ENCODE measurements around the gene TYW5. TPM values are rescaled to one million over a fixed set of nuclear protein-coding genes. Genes with fewer than 3 reads are reported as not detected.

TYW5 gene
- polyA plus RNA-seq, 1 of the 3 experiments (the other 2 are of a cell fraction) = 3.6 TPM

GRCh38 chr2:199966405-199966804, 11.1 kb upstream of the TYW5 start:
- Histone ChIP-seq H3K27me3 (ENCODE audit: insufficient read depth) (no peaks in the 10 kb centered on the region), H3K79me2 (ENCODE audit: insufficient read depth) (0 out of 2 replicates have a peak, but pooled peaks cover under 1% of the 10 kb centered on the region), H3F3A (replicated peaks; ENCODE audit: insufficient read depth) (peaks cover 11% of the 10 kb centered on the region), H3K9me3 (no peaks in the 10 kb centered on the region), H3K27ac (ENCODE audit: low read depth in 2 of 2, low read length in 1 of 2) (no peak overlapping the region), H3K4me3 (ENCODE audit: low read depth in 2 of 2, low read length in 1 of 2) (no peak overlapping the region), H3K9me2 (no peaks in the 10 kb centered on the region), H3K9ac (no peak overlapping the region), H3K36me3 (replicated peaks in 1 of 2; ENCODE audit: control insufficient read depth in 1 of 2, insufficient read depth in 2 of 2, low read length in 1 of 2) (peaks cover 56 to 68% of the 10 kb centered on the region in 2 experiments), H2AFZ (ENCODE audit: low read depth) (no peak overlapping the region), H3K4me2 (no peak overlapping the region), H4K20me1 (ENCODE audit: insufficient read depth) (no peaks in the 10 kb centered on the region), H3K4me1 (ENCODE audit: control insufficient read depth in 1 of 2, insufficient read depth in 2 of 2, low read depth in 1 of 2, low read length in 1 of 2) (no peaks in the 10 kb centered on the region)
- CTCF ChIA-PET = interaction anchor here (1.9 kb wide), 1 partner anchor 13 kb away, joined by 8 read pairs; no protein-coding TSS in a partner anchor
- TF ChIP-seq RCOR1 (IDR thresholded peaks at IDR 0.05; ENCODE audit: low read length) (no peak), ELF1 (IDR thresholded peaks at IDR 0.05) (no peak), EZH2phosphoT487 (IDR thresholded peaks at IDR 0.05; ENCODE audit: borderline replicate concordance, low read depth) (no peak), JUND (IDR thresholded peaks at IDR 0.05) (no peak), USF1 (IDR thresholded peaks at IDR 0.05; ENCODE audit: borderline replicate concordance, low read depth) (no peak), RFX5 (IDR thresholded peaks at IDR 0.05; ENCODE audit: low read length) (no peak), FOXJ3 (CRISPR knock-in tag; IDR thresholded peaks at IDR 0.05) (no peak), CHD2 (IDR thresholded peaks at IDR 0.05; ENCODE audit: low read length, partially characterized antibody) (no peak), FOSL2 (IDR thresholded peaks at IDR 0.05; ENCODE audit: borderline replicate concordance, low read depth) (no peak), NRF1 (IDR thresholded peaks at IDR 0.05; ENCODE audit: low read depth, low read length) (no peak), ZBTB33 (IDR thresholded peaks at IDR 0.05; ENCODE audit: borderline replicate concordance, low read depth) (no peak), POLR2AphosphoS5 (IDR thresholded peaks at IDR 0.05; ENCODE audit: low read depth, low read length) (no peak)
- no peak for DNase-seq
- 98% methylated on average over 2 of the region's 2 CpGs for WGBS (ENCODE audit: low lambda C conversion rate)
- POLR2A ChIA-PET = no interaction called here

GRCh38 chr2:199962203-199962602, 6.9 kb upstream of the TYW5 start:
- H3K4me3 ChIP-seq (ENCODE audit: low read depth in 2 of 2, low read length in 1 of 2) = no peak overlapping the region
- no peak for TF ChIP-seq MAX (IDR thresholded peaks at IDR 0.05; ENCODE audit: low read depth)
- TF ChIP-seq SMC3 (IDR thresholded peaks at IDR 0.05; ENCODE audit: low read depth, low read length) = no peak
- TF ChIP-seq TEAD4 (IDR thresholded peaks at IDR 0.05; ENCODE audit: borderline replicate concordance, insufficient read depth) = no peak
- no peak for TF ChIP-seq FOXJ3 (CRISPR knock-in tag; IDR thresholded peaks at IDR 0.05)
- no peak for TF ChIP-seq RAD21 (IDR thresholded peaks at IDR 0.05; ENCODE audit: low read length)
- TF ChIP-seq GATA2 (CRISPR knock-in tag; IDR thresholded peaks at IDR 0.05) = no peak
- TF ChIP-seq RFX5 (IDR thresholded peaks at IDR 0.05; ENCODE audit: low read length) = no peak
- TF ChIP-seq JUND (IDR thresholded peaks at IDR 0.05) = no peak
- no peak for TF ChIP-seq ELF1 (IDR thresholded peaks at IDR 0.05)
- no peak for TF ChIP-seq TCF12 (IDR thresholded peaks at IDR 0.05)
- no peak for TF ChIP-seq EZH2phosphoT487 (IDR thresholded peaks at IDR 0.05; ENCODE audit: borderline replicate concordance, low read depth)
- no peak for TF ChIP-seq PBX3 (IDR thresholded peaks at IDR 0.05)
- no peak for TF ChIP-seq CTCF (IDR thresholded peaks at IDR 0.05)
- TF ChIP-seq FOSL2 (IDR thresholded peaks at IDR 0.05; ENCODE audit: borderline replicate concordance, low read depth) = no peak

More at GRCh38 chr2:199962203-199962602, 6.9 kb upstream of the TYW5 start:
- WGBS (ENCODE audit: low lambda C conversion rate) = 100% methylated on average over 2 of the region's 2 CpGs
- peaks cover 71 to 81% of the 10 kb centered on the region in 2 experiments for H3K36me3 ChIP-seq (replicated peaks in 1 of 2; ENCODE audit: control insufficient read depth in 1 of 2, insufficient read depth in 2 of 2, low read length in 1 of 2)
- H3K9me2 ChIP-seq = no peaks in the 10 kb centered on the region
- H4K20me1 ChIP-seq (ENCODE audit: insufficient read depth) = no peaks in the 10 kb centered on the region
- peaks cover 9% of the 10 kb centered on the region for H3F3A ChIP-seq (replicated peaks; ENCODE audit: insufficient read depth)
- DNase-seq = no peak
- no peaks in the 10 kb centered on the region for H3K27me3 ChIP-seq (ENCODE audit: insufficient read depth)
- H3K9ac ChIP-seq = no peak overlapping the region
- no peaks in the 10 kb centered on the region; a peak in 1 of 4 replicates for H3K4me1 ChIP-seq (ENCODE audit: control insufficient read depth in 1 of 2, insufficient read depth in 2 of 2, low read depth in 1 of 2, low read length in 1 of 2)
- H2AFZ ChIP-seq (ENCODE audit: low read depth) = no peak overlapping the region
- H3K27ac ChIP-seq (ENCODE audit: low read depth in 2 of 2, low read length in 1 of 2) = no peak overlapping the region
- H3K9me3 ChIP-seq = no peaks in the 10 kb centered on the region
- CTCF ChIA-PET = no interaction called here
- H3K4me2 ChIP-seq = no peak overlapping the region
- POLR2A ChIA-PET = no interaction called here
- peaks cover 27% of the 10 kb centered on the region for H3K79me2 ChIP-seq (ENCODE audit: insufficient read depth)
